ENCODE data around the gene CAVIN2.

- TF ChIP-seq, protein P1, sequence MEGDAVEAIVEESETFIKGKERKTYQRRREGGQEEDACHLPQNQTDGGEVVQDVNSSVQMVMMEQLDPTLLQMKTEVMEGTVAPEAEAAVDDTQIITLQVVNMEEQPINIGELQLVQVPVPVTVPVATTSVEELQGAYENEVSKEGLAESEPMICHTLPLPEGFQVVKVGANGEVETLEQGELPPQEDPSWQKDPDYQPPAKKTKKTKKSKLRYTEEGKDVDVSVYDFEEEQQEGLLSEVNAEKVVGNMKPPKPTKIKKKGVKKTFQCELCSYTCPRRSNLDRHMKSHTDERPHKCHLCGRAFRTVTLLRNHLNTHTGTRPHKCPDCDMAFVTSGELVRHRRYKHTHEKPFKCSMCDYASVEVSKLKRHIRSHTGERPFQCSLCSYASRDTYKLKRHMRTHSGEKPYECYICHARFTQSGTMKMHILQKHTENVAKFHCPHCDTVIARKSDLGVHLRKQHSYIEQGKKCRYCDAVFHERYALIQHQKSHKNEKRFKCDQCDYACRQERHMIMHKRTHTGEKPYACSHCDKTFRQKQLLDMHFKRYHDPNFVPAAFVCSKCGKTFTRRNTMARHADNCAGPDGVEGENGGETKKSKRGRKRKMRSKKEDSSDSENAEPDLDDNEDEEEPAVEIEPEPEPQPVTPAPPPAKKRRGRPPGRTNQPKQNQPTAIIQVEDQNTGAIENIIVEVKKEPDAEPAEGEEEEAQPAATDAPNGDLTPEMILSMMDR (conservative IDR thresholded peaks at IDR 0.05; ENCODE audit: low read depth, low read length), result no peak
- TF ChIP-seq EZH2 (IDR thresholded peaks at IDR 0.05; ENCODE audit: low read length, unreplicated experiment) (no peak), EZH2phosphoT487 (IDR thresholded peaks at IDR 0.05; ENCODE audit: borderline replicate concordance, low read length) (no peak)
Observed at GRCh38 chr2:191894681-191895147, 47.8 kb upstream of the CAVIN2 start.
